Loucy (cell line): Measurements from ENCODE around the gene TEAD1.

Source experiments
- H2AFZ ChIP-seq: fragments of 200-600 bp; sonication (generic); 2 replicates; pipeline ENCODE4 v1.6.0; 2016; ENCODE audit warnings: antibody characterized with exemption, mild to moderate bottlenecking, low read length, moderate library complexity
- H3F3A ChIP-seq: fragments of 200-600 bp; 2 replicates; pipeline ENCODE4 v1.6.0; 2016; ENCODE audit warnings: antibody characterized with exemption, low read depth, mild to moderate bottlenecking
- H3K27me3 ChIP-seq: fragments of 200-600 bp; sonication (generic); 2 replicates; pipeline ENCODE4 v1.6.1; 2014; ENCODE audit warnings: low read length, mild to moderate bottlenecking; ENCODE audit not compliant: insufficient read depth, poor library complexity, severe bottlenecking
- H3K36me3 ChIP-seq: fragments of 200-600 bp; sonication (generic); 2 replicates; pipeline ENCODE4 v1.6.1; 2016; ENCODE audit warnings: low read length; ENCODE audit not compliant: insufficient read depth
- H3K4me1 ChIP-seq: fragments of 200-600 bp; sonication (generic); 2 replicates; pipeline ENCODE4 v1.5.1; 2014; ENCODE audit warnings: low read length, mild to moderate bottlenecking; ENCODE audit not compliant: insufficient read depth, poor library complexity, severe bottlenecking
- H3K4me2 ChIP-seq: fragments of 200-600 bp; sonication (generic); 2 replicates; pipeline ENCODE4 v1.6.0; 2014; ENCODE audit warnings: antibody characterized with exemption, low read length, low read depth, mild to moderate bottlenecking; ENCODE audit not compliant: poor library complexity, severe bottlenecking
- H3K4me3 ChIP-seq: fragments of 200-600 bp; sonication (generic); 2 replicates; pipeline ENCODE4 v1.5.1; 2014; ENCODE audit warnings: low read length, mild to moderate bottlenecking, mixed read lengths; ENCODE audit not compliant: poor library complexity, severe bottlenecking
- H3K79me2 ChIP-seq: fragments of 200-600 bp; sonication (generic); 2 replicates; pipeline ENCODE4 v1.6.1; 2014; ENCODE audit warnings: low read length; ENCODE audit not compliant: insufficient read depth
- H3K9ac ChIP-seq: fragments of 200-600 bp; sonication (generic); 2 replicates; pipeline ENCODE4 v1.6.0; 2014; ENCODE audit warnings: mild to moderate bottlenecking, low read depth, low read length, moderate library complexity; ENCODE audit not compliant: poor library complexity, severe bottlenecking
- H3K9me2 ChIP-seq: fragments of 200-600 bp; sonication (generic); replicated peaks from 2 replicates; pipeline ENCODE4 v1.6.1; 2016; ENCODE audit warnings: low read depth, low read length, mixed read lengths
- H3K9me3 ChIP-seq: fragments of 200-600 bp; sonication (generic); 2 replicates; pipeline ENCODE4 v1.6.1; 2014; ENCODE audit warnings: mild to moderate bottlenecking, antibody characterized with exemption, low read length, low read depth; ENCODE audit not compliant: insufficient read depth
- H4K20me1 ChIP-seq: fragments of 200-600 bp; sonication (generic); 2 replicates; pipeline ENCODE4 v1.6.0; 2014; ENCODE audit warnings: antibody characterized with exemption, low read length, mild to moderate bottlenecking; ENCODE audit not compliant: insufficient read depth, poor library complexity, severe bottlenecking
- CTCF ChIP-seq: fragments of 200-600 bp; sonication (generic); conservative IDR thresholded peaks from 2 replicates; pipeline ENCODE4 v1.5.1; 2014; ENCODE audit warnings: mild to moderate bottlenecking, antibody characterized with exemption, low read length
- EZH2phosphoT487 ChIP-seq: fragments of 200-600 bp; IDR thresholded peaks from 2 replicates; pipeline ENCODE4 v1.6.1; 2018; ENCODE audit warnings: antibody characterized with exemption, mild to moderate bottlenecking, moderate library complexity, borderline replicate concordance

TEAD1 gene

GRCh38 chr11:12811861-12812260 is 137.6 kb downstream of the TEAD1 start:
- Histone ChIP-seq H3K27me3 (peaks cover 32% of the 10 kb centered on the region), H3K4me3 (peak overlapping the region; percentile 37), H3K9me3 (no peaks in the 10 kb centered on the region), H3K4me1 (peaks cover 27% of the 10 kb centered on the region), H3K9ac (no peak overlapping the region), H3K36me3 (no peaks in the 10 kb centered on the region), H3K9me2 (no peaks in the 10 kb centered on the region), H3K79me2 (no peaks in the 10 kb centered on the region), H3F3A (no peaks in the 10 kb centered on the region), H4K20me1 (no peaks in the 10 kb centered on the region), H3K4me2 (peak overlapping the region; percentile 63), H2AFZ (peak overlapping the region; percentile 59; the same call in 1 of the 2 replicates)
- no peak for TF ChIP-seq EZH2phosphoT487

- no peaks in the 10 kb centered on the region for H4K20me1 ChIP-seq
- H3K27me3 ChIP-seq, result peaks cover 32% of the 10 kb centered on the region
- H3K4me2 ChIP-seq, result no peak overlapping the region
- TF ChIP-seq EZH2phosphoT487, result no peak
- TF ChIP-seq CTCF, result no peak
- no peak overlapping the region for H3K9ac ChIP-seq
- no peak overlapping the region for H3K4me3 ChIP-seq
- H3F3A ChIP-seq, result no peaks in the 10 kb centered on the region
- no peaks in the 10 kb centered on the region for H3K9me2 ChIP-seq
- no peaks in the 10 kb centered on the region for H3K36me3 ChIP-seq
- no peak overlapping the region for H2AFZ ChIP-seq
- H3K79me2 ChIP-seq, result no peaks in the 10 kb centered on the region
- peaks cover 27% of the 10 kb centered on the region for H3K4me1 ChIP-seq
- H3K9me3 ChIP-seq, result no peaks in the 10 kb centered on the region
These were observed 138.6 kb downstream of the TEAD1 start for GRCh38 chr11:12812849-12813248.

GRCh38 chr11:12813371-12814225 is 139.4 kb downstream of the TEAD1 start:
- Histone ChIP-seq H3K4me2 (no peak overlapping the region), H3K9ac (no peak overlapping the region), H3K9me2 (no peaks in the 10 kb centered on the region), H3K36me3 (no peaks in the 10 kb centered on the region), H2AFZ (no peak overlapping the region), H3K4me3 (no peak overlapping the region), H3K9me3 (no peaks in the 10 kb centered on the region), H3K79me2 (no peaks in the 10 kb centered on the region), H3K4me1 (peaks cover 31% of the 10 kb centered on the region), H4K20me1 (no peaks in the 10 kb centered on the region), H3K27me3 (peaks cover 32% of the 10 kb centered on the region), H3F3A (no peaks in the 10 kb centered on the region)
- TF ChIP-seq CTCF (no peak), EZH2phosphoT487 (no peak)
